ENCODE data around the gene GSG1L. TPM values are rescaled to one million over a fixed set of nuclear protein-coding genes. Genes with fewer than 3 reads are reported as not detected.
A peak's percentile ranks its signal among the peaks of the same experiment; 100 is the strongest.

The GSG1L gene
- total RNA-seq, 1 experiment from 2014 or later = 2.3 TPM

- DNase-seq (ENCODE audit: low read depth) = no peak
- in situ Hi-C loops (cut with HindIII; ENCODE audit: low pct_unique_long_range_greater_than_20kb, low sequenced_read_pairs) = no loop called here
Observed at GRCh38 chr16:28096983-28097899, 33.7 kb upstream of the GSG1L start.

GRCh38 chr16:28093385-28093725 is 29.8 kb upstream of the GSG1L start:
- DNase-seq (ENCODE audit: low read depth) = no peak
- in situ Hi-C loops (cut with HindIII; ENCODE audit: low pct_unique_long_range_greater_than_20kb, low sequenced_read_pairs) = no loop called here

DNA sequence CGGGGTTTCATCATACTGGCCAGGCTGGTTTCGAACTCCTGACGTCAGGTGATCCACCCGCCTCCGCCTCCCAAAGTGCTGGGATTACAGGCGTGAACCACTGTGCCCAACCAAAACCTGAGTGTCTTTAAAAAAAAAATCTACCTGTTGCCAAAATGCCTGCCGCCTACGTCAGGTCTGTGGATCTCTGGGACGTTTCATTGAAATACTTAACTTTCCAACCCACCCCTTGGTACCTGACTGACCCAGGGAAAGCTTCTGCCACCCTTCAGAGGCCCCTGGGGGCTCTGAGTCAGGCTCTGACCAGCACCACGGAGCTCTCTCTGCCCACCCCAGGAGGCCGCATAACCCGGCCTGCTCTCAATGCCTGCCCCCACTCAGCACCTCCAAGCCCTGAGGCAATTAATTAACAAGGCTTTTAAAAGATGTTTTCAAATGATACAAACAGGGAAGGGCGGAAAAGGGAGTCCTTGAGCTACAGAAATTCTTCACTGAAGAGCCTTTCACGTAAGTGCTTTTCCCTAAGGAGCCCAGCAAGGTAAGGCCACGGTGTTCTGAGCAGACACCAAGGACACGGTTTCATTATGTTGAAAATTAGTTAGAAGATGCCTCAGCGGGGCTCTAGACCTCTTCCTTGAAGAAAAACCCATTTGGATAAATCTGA is 29.3 kb upstream of the GSG1L start:
- in situ Hi-C loops (cut with HindIII; ENCODE audit: low pct_unique_long_range_greater_than_20kb, low sequenced_read_pairs) = no loop called here
- DNase-seq (ENCODE audit: low read depth) = no peak

DNA sequence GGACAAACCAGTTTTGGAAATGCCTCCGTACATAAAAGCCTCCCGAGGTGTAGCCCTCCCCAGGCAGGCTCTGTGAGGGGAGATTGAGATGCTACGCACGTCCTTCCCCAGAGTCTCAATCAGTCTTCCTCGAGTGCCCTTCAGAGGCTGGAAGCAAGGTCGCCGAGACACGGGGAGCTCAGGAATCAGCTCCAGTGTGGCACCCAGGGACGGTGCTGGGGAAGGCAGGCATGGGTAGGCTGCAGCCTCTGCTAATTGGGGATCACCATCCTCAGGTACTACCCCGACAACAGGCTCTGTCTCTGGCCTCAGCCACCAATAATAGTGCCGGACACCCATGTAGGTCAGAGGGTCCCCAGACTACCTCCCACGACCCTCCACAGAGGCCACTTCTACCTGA is 28.1 kb upstream of the GSG1L start:
- no peak for DNase-seq (ENCODE audit: low read depth)
- in situ Hi-C loops (cut with HindIII; ENCODE audit: low pct_unique_long_range_greater_than_20kb, low sequenced_read_pairs) = no loop called here

GRCh38 chr16:28090646-28091377 is 27.3 kb upstream of the GSG1L start:
- peak; percentile 45 for DNase-seq (ENCODE audit: low read depth)

GRCh38 chr16:28089992-28090365 is 26.5 kb upstream of the GSG1L start:
- in situ Hi-C loops (cut with HindIII; ENCODE audit: low pct_unique_long_range_greater_than_20kb, low sequenced_read_pairs) = no loop called here
- DNase-seq (ENCODE audit: low read depth) = no peak

More at GRCh38 chr16:28090646-28091377, 27.3 kb upstream of the GSG1L start:
- in situ Hi-C loops (cut with HindIII; ENCODE audit: low pct_unique_long_range_greater_than_20kb, low sequenced_read_pairs) = no loop called here

DNA sequence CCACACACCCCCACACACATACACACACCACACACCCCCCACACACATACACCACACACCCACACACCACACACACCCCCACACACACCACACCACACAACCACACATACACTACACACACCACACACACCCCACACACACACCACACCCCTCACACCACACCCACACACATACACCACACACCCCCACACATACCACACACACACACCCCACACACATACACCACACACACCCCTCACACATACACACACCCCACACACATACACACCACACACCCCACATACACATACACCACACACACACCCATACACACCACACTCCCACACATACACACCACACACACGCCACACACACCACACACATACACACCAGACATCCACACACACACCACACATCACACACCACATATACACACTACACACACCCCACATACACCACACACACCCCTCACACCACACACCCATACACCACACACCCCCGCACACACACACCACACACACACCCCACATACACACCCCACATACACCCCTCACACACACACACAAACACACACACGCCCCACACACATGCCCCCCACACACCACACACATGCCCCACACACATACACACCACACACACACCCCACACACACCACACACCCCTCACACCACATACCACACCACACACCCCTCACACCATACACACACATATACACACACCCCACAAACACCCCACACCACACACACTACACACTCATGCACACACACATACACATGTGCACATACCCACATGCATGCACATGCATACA is 25.9 kb upstream of the GSG1L start:
- DNase-seq (ENCODE audit: low read depth) = no peak
- in situ Hi-C loops (cut with HindIII; ENCODE audit: low pct_unique_long_range_greater_than_20kb, low sequenced_read_pairs) = no loop called here

GRCh38 chr16:28087675-28088300 is 24.3 kb upstream of the GSG1L start:
- in situ Hi-C loops (cut with HindIII; ENCODE audit: low pct_unique_long_range_greater_than_20kb, low sequenced_read_pairs) = no loop called here
- DNase-seq (ENCODE audit: low read depth) = no peak

- no peak for DNase-seq (ENCODE audit: low read depth)
- in situ Hi-C loops (cut with HindIII; ENCODE audit: low pct_unique_long_range_greater_than_20kb, low sequenced_read_pairs) = no loop called here
Observed at GRCh38 chr16:28087140-28087660, 23.7 kb upstream of the GSG1L start.

GRCh38 chr16:28086186-28087139 is 22.9 kb upstream of the GSG1L start:
- no peak for DNase-seq (ENCODE audit: low read depth)
- in situ Hi-C loops (cut with HindIII; ENCODE audit: low pct_unique_long_range_greater_than_20kb, low sequenced_read_pairs) = no loop called here

- DNase-seq (ENCODE audit: low read depth) = no peak
- in situ Hi-C loops (cut with HindIII; ENCODE audit: low pct_unique_long_range_greater_than_20kb, low sequenced_read_pairs) = no loop called here
Observed at GRCh38 chr16:28085389-28086171, 22.1 kb upstream of the GSG1L start.

GRCh38 chr16:28084209-28084608 is 20.7 kb upstream of the GSG1L start:
- in situ Hi-C loops (cut with HindIII; ENCODE audit: low pct_unique_long_range_greater_than_20kb, low sequenced_read_pairs) = no loop called here
- DNase-seq (ENCODE audit: low read depth) = no peak

GRCh38 chr16:28082624-28083023 is 19.1 kb upstream of the GSG1L start:
- DNase-seq (ENCODE audit: low read depth) = no peak
- in situ Hi-C loops (cut with HindIII; ENCODE audit: low pct_unique_long_range_greater_than_20kb, low sequenced_read_pairs) = no loop called here

DNA sequence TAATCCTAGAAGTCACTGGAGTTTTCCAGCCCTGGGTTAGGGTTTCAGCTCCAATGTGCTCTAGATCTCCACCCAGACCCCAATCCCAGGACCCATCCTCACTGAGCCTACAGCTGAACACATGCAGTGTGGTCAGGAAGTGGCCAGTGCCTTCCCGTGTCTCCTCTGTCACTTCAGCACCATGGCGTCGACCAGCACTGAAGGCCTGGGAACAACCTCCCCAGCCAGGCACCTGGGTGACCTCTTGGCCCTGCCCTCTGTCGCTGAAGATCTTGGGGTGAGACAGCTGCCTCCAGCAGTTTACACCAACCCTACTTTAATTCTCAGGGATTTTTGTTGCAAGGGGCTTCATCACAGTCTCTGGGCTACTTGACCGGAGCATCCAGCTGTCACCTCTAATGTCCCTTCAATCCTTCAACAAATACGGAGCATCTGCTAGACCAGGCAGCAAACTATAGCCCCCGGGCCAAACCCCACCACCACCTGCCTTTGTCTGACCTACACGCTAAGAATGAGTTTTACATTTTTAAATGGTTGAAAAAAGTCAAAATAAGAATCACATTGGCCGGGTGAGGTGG is 18.0 kb upstream of the GSG1L start:
- in situ Hi-C loops (cut with HindIII; ENCODE audit: low pct_unique_long_range_greater_than_20kb, low sequenced_read_pairs) = no loop called here
- no peak for DNase-seq (ENCODE audit: low read depth)

GRCh38 chr16:28078261-28078660 is 14.7 kb upstream of the GSG1L start:
- DNase-seq (ENCODE audit: low read depth) = no peak
- in situ Hi-C loops (cut with HindIII; ENCODE audit: low pct_unique_long_range_greater_than_20kb, low sequenced_read_pairs) = no loop called here

GRCh38 chr16:28073836-28074235 is 10.3 kb upstream of the GSG1L start:
- DNase-seq (ENCODE audit: low read depth) = no peak
- in situ Hi-C loops (cut with HindIII; ENCODE audit: low pct_unique_long_range_greater_than_20kb, low sequenced_read_pairs) = no loop called here

Data from Caki2 (cell line).